ENCODE measurements around the gene ST3GAL4. TPM values are rescaled to one million over a fixed set of nuclear protein-coding genes. Genes with fewer than 3 reads are reported as not detected.

Gene ST3GAL4
- total RNA-seq, 4 donors from 2014 or later = 24.7 to 35.2 (median 28.0) TPM

GRCh38 chr11:126400479-126400878 lies 45.0 kb downstream of the ST3GAL4 start:
- TF ChIP-seq CTCF (IDR thresholded peaks at IDR 0.05; ENCODE audit: low read depth) = no peak

DNA sequence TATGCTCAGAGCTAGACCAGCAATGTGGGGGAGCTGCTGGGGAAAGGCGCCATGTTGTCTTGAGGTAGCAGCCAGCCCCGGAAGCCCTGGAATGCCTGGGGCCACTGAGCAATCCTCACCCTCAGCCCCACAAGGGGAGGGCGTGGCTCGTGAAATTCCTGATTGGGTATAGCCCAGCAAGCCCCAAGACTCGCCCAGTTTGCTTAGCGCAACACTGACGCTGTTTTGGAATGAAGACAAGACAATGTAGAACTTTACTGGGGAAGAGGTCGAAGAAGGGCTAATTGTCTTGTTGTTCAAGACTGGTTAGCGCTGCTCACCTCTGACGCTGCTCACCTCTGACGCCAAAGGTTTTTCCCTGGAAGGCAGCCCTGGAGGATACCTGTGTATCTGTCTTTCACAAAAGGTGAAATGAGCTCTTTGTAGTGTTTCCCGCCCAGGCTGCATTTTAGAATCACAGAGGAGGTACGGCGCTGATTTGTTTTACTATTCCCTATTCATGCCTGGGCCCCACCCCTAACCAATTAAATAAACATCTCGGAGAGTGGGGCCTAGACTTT lies 47.6 kb downstream of the ST3GAL4 start:
- no peak for TF ChIP-seq CTCF (IDR thresholded peaks at IDR 0.05; ENCODE audit: low read depth)

DNA sequence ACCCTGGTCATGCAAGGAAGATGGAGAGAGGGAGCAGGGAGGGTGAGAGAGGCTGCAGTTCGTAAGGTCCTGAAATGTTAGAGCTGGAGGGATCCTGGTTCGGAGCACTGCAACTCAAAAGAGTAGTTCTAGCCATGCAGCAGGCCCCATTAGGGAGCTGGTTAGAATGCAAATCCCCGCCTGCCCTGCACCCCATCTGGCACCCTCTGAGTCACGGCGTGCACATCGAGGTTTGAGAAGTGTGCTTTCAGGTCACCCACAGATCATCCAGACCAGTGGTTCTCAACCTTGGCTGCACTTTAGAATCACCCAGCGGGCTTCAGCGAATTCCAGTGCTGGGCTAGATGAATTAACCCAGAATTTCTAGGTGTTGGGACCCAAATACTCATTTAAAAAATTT lies 48.2 kb downstream of the ST3GAL4 start:
- no peak for TF ChIP-seq CTCF (IDR thresholded peaks at IDR 0.05; ENCODE audit: low read depth)

GRCh38 chr11:126404367-126404766 lies 48.9 kb downstream of the ST3GAL4 start:
- no peak for TF ChIP-seq CTCF (IDR thresholded peaks at IDR 0.05; ENCODE audit: low read depth)

DNA sequence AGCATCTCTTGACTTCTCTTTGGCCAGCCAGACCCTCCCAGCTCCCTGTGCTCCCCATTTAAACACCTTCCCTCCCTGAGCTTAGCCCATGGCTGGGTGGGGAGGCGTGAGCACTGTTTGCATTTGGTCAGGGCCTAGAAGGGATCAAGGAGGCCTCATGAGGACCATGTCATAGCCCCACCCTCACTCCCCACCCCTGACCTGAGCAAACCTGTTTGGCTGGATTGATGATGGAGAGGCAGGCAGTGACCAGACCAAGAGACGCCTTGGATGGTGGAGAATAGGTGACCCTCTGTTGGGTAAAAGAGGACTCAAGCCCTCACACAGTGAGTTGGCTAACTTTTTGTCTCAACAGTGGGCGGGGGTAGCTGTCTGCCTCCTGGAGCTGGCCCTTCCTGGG lies 49.9 kb downstream of the ST3GAL4 start:
- TF ChIP-seq CTCF (IDR thresholded peaks at IDR 0.05; ENCODE audit: low read depth) = no peak

DNA sequence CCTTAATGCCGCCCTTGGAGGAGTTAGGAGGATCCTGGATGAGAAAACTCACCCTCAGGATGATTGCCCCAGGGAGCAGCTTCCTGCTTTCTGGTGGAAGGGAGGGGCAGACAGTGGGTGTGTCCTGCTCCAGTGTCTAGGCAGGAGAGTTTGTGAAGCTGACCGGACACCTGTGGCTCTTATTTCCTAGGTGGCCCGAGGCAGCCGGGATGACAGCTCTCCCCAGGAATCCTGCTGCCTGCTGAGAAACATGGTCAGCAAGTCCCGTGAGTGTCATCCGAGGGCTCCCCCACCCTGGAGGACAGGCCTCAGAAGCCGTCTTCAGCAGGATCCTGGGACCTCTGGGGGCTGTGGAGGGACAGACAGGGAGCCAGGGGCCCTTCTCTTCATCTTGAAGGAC lies 50.4 kb downstream of the ST3GAL4 start:
- no peak for TF ChIP-seq CTCF (IDR thresholded peaks at IDR 0.05; ENCODE audit: low read depth)

GRCh38 chr11:126406368-126406767 lies 50.9 kb downstream of the ST3GAL4 start:
- no peak for TF ChIP-seq CTCF (IDR thresholded peaks at IDR 0.05; ENCODE audit: low read depth)
